K562 (cell line): ENCODE measurements around the gene ATP5F1D. TPM values are rescaled to one million over a fixed set of nuclear protein-coding genes. Genes with fewer than 3 reads are reported as not detected.
A peak's percentile ranks its signal among the peaks of the same experiment; 100 is the strongest.

ENCODE experiments used
- AFF1 ChIP-seq, 2 experiments: fragments of 450-650 bp; IDR thresholded peaks; 2 replicates each; pipeline ENCODE4 v1.6.1; 2018; ENCODE audit warnings: mild to moderate bottlenecking in 2 of 2, low read depth in 1 of 2; ENCODE audit not compliant: partially characterized antibody in 2 of 2
- ASH1L ChIP-seq: fragments of 450-650 bp; IDR thresholded peaks from 2 replicates; pipeline ENCODE4 v1.6.1; 2018; ENCODE audit warnings: borderline replicate concordance, mild to moderate bottlenecking, low read depth; ENCODE audit not compliant: partially characterized antibody
- CEBPG ChIP-seq, 3 experiments: fragments of 200-800 bp in 1 of 3; sonication (Bioruptor generic) in 1 of 3; sonication (generic) in 1 of 3; formaldehyde crosslinking in 1 of 3; IDR thresholded peaks in 2 of 3; conservative IDR thresholded peaks in 1 of 3; 2 replicates each; pipeline versions ENCODE4 v1.6.1 to v1.8.0; 2016 to 2022; ENCODE audit warnings: missing compliant biosample characterization in 2 of 3, missing genetic modification characterization in 2 of 3, mild to moderate bottlenecking in 1 of 3, missing genetic modification reagents in 1 of 3
- ETV5 ChIP-seq: sonication (generic); formaldehyde crosslinking; IDR thresholded peaks from 2 replicates; pipeline ENCODE4 v1.4.0; 2020; ENCODE audit warnings: low read depth, mild to moderate bottlenecking, missing genetic modification reagents
- ETV6 ChIP-seq, 3 experiments: fragments of 150-350 bp in 1 of 3; sonication (generic) in 1 of 3; formaldehyde crosslinking in 1 of 3; IDR thresholded peaks; 2 replicates each; pipeline versions ENCODE4 v1.6.1 to v1.8.0; 2014 to 2022; ENCODE audit warnings: borderline replicate concordance in 2 of 3, low read depth in 2 of 3, antibody characterized with exemption in 1 of 3, low read length in 1 of 3, mild to moderate bottlenecking in 1 of 3, missing genetic modification reagents in 1 of 3
- LCOR ChIP-seq: sonication (generic); formaldehyde crosslinking; IDR thresholded peaks from 2 replicates; pipeline ENCODE4 v1.8.0; 2022; ENCODE audit warnings: mild to moderate bottlenecking, missing genetic modification reagents
- MECOM ChIP-seq: fragments of 250-450 bp; sonication (Bioruptor Pico); IDR thresholded peaks from 2 replicates; pipeline ENCODE4 v1.8.0; 2022; ENCODE audit warnings: inconsistent platforms
- NONO ChIP-seq, 2 experiments: fragments of 200-400 bp in 1 of 2; fragments of 450-650 bp in 1 of 2; formaldehyde crosslinking in 1 of 2; IDR thresholded peaks; 2 replicates each; pipeline ENCODE4 v1.6.1; 2017; ENCODE audit warnings: low read depth in 2 of 2, mild to moderate bottlenecking in 2 of 2, moderate library complexity in 2 of 2, low read length in 1 of 2
- PRMT5 ChIP-seq: sonication (generic); formaldehyde crosslinking; IDR thresholded peaks from 2 replicates; pipeline ENCODE4 v1.5.0; 2020; ENCODE audit warnings: missing genetic modification reagents
- RB1 ChIP-seq: fragments of 450-650 bp; IDR thresholded peaks from 2 replicates; pipeline ENCODE4 v1.6.1; 2017; ENCODE audit warnings: low read depth, mild to moderate bottlenecking
- TSHZ1 ChIP-seq: fragments of 250-450 bp; sonication (Bioruptor Pico); IDR thresholded peaks from 2 replicates; pipeline ENCODE4 v1.4.0; 2020; ENCODE audit warnings: mild to moderate bottlenecking, moderate library complexity
- ZBTB7A ChIP-seq: IDR thresholded peaks from 2 replicates; pipeline ENCODE4 v1.6.1; 2011; ENCODE audit warnings: low read depth, mild to moderate bottlenecking, low read length, moderate library complexity, borderline replicate concordance; ENCODE audit not compliant: control insufficient read depth
- polyA plus RNA-seq, 8 experiments: library from polyadenylated mRNA; depleted of rRNA in 4 of 8; stranded (reverse) in 5 of 8; unstranded in 3 of 8; fragments of >200 nt; fragmentation: Nextera tagmentation in 2 of 8; fragmentation: Illumina TruSeq in 1 of 8; extraction: Ambion mirVana in 2 of 8; extraction: Trizol in 1 of 8; gene quantifications; 2 replicates each; pipeline versions ENCODE4 v1.2.1 to v1.2.3, GENCODE V29; 2011 to 2014; ENCODE audit warnings: inconsistent platforms in 1 of 8, missing spikeins in 1 of 8
- total RNA-seq, 7 experiments: library from RNA; depleted of rRNA in 6 of 7; stranded (reverse); fragments of >200 nt in 6 of 7; fragmentation: Illumina TruSeq in 2 of 7; extraction: Trizol in 2 of 7; gene quantifications; 2 replicates each; pipeline versions ENCODE4 v1.2.1 to v1.2.3, GENCODE V29; 2011 to 2021; ENCODE audit warnings: low replicate concordance in 1 of 7

ATP5F1D gene
- total and polyA plus RNA-seq, 9 of the 15 experiments (the other 6 are each of a cell fraction or from before 2014, with no cell fraction given) = 3.9 to 409 (median 36.8) TPM

GRCh38 chr19:1239796-1240737 is 1.5 kb upstream of the ATP5F1D start (continued):
- no peak for TF ChIP-seq LCOR (CRISPR knock-in tag)
- peak in 1 of 2 experiments; percentile 95; a peak in 2 of 4 replicates for TF ChIP-seq NONO (IDR thresholded peaks at IDR 0.05; ENCODE audit: low read depth in 2 of 2, low read length in 1 of 2)
- TF ChIP-seq ETV5 (CRISPR knock-in tag) = no peak
- peak; percentile 98 for TF ChIP-seq ZBTB7A
- no peak for TF ChIP-seq PRMT5 (CRISPR knock-in tag)
- no peak for TF ChIP-seq CEBPG (CRISPR knock-in tag; IDR thresholded peaks at IDR 0.05)
- TF ChIP-seq CEBPG (tag; conservative IDR thresholded peaks at IDR 0.05 in 1 of 2, IDR thresholded peaks at IDR 0.05 in 1 of 2) = no peak
- TF ChIP-seq ASH1L = no peak
- TF ChIP-seq ETV6 (IDR thresholded peaks at IDR 0.05; ENCODE audit: borderline replicate concordance in 1 of 2, low read depth in 2 of 2, low read length in 1 of 2) = 0 out of 4 replicates have a peak, but pooled peaks of 1 of the 2 experiments have one; percentile 39
- TF ChIP-seq ETV6 (CRISPR knock-in tag; IDR thresholded peaks at IDR 0.05; ENCODE audit: borderline replicate concordance) = no peak
- no peak for TF ChIP-seq MECOM (CRISPR knock-in tag)
- TF ChIP-seq AFF1 (IDR thresholded peaks at IDR 0.05; ENCODE audit: low read depth in 1 of 2, partially characterized antibody in 2 of 2) = no peak
- peak; percentile 98 for TF ChIP-seq RB1
- no peak for TF ChIP-seq TSHZ1
